SU-DHL-6 (cell line): ENCODE results near the gene PCAT6.

Experiments used
- EZH2phosphoT487 ChIP-seq: fragments of 200-600 bp; sonication (generic), shearing (Covaris generic); conservative IDR thresholded peaks from 2 replicates; pipeline ENCODE4 v1.6.1; 2018; ENCODE audit warnings: mild to moderate bottlenecking, antibody characterized with exemption, low read length, moderate library complexity, mixed read lengths
- TF ChIP-seq, protein P1 (sequence below): fragments of 200-600 bp; sonication (generic); IDR thresholded peaks from one replicate; pipeline ENCODE4 v1.5.1; 2017; ENCODE audit warnings: antibody characterized with exemption, mild to moderate bottlenecking, low read length, moderate library complexity; ENCODE audit not compliant: insufficient read depth, poor library complexity, severe bottlenecking

DNA sequence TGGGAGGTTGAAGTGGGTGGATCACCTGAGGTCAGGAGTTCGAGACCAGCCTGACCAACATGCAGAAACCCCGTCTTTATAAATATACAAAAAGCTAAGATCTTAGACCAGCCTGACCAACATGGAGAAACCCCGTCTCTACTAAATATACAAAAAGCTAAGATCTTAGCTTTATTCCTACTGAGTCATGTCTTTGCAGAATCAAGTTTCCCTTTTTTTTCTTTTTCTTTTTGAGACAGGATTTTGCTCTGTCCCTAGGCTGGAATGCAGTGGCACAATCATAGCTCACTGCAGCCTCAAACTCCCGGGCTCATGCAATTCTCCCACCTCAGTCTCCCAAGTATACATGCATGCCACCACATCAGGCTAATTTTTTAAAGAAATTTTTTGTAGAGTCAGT, 23.9 kb upstream of the PCAT6 start:
- TF ChIP-seq, protein P1, sequence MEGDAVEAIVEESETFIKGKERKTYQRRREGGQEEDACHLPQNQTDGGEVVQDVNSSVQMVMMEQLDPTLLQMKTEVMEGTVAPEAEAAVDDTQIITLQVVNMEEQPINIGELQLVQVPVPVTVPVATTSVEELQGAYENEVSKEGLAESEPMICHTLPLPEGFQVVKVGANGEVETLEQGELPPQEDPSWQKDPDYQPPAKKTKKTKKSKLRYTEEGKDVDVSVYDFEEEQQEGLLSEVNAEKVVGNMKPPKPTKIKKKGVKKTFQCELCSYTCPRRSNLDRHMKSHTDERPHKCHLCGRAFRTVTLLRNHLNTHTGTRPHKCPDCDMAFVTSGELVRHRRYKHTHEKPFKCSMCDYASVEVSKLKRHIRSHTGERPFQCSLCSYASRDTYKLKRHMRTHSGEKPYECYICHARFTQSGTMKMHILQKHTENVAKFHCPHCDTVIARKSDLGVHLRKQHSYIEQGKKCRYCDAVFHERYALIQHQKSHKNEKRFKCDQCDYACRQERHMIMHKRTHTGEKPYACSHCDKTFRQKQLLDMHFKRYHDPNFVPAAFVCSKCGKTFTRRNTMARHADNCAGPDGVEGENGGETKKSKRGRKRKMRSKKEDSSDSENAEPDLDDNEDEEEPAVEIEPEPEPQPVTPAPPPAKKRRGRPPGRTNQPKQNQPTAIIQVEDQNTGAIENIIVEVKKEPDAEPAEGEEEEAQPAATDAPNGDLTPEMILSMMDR, result no peak
- TF ChIP-seq EZH2phosphoT487, result no peak
